Mesendoderm (in vitro differentiated cells): ENCODE data around the gene SLC43A3.

Experiments used
- DNase-seq: peaks from one replicate; pipeline ENCODE4 v3.0.0; 2013
- H2AK5ac ChIP-seq: 2 replicates; pipeline ENCODE4 v1.6.1; 2013; ENCODE audit warnings: low read length, inconsistent platforms
- H2BK120ac ChIP-seq: 2 replicates; pipeline ENCODE4 v1.6.1; 2013; ENCODE audit warnings: low read depth, mild to moderate bottlenecking, low read length, moderate library complexity, mixed read lengths
- H2BK15ac ChIP-seq: replicated peaks from 2 replicates; pipeline ENCODE4 v1.6.1; 2013; ENCODE audit warnings: low read depth, mild to moderate bottlenecking, moderate library complexity
- H2BK5ac ChIP-seq: 2 replicates; pipeline ENCODE4 v1.6.1; 2013; ENCODE audit warnings: low read length, inconsistent platforms
- H3K18ac ChIP-seq: 2 replicates; pipeline ENCODE4 v1.6.1; 2013; ENCODE audit warnings: mild to moderate bottlenecking, low read length, mixed read lengths
- H3K23ac ChIP-seq: one replicate; pipeline ENCODE4 v1.6.1; 2013; ENCODE audit warnings: low read length
- H3K27ac ChIP-seq: 2 replicates; pipeline ENCODE4 v1.5.1; 2013; ENCODE audit warnings: low read depth, mild to moderate bottlenecking, inconsistent platforms, low read length, moderate library complexity
- H3K27me3 ChIP-seq: 2 replicates; pipeline ENCODE4 v1.6.1; 2013; ENCODE audit warnings: low read length, control low read depth, mild to moderate bottlenecking, inconsistent platforms; ENCODE audit not compliant: insufficient read depth, poor library complexity
- H3K36me3 ChIP-seq: 2 replicates; pipeline ENCODE4 v1.6.1; 2013; ENCODE audit warnings: low read length, inconsistent platforms; ENCODE audit not compliant: control insufficient read depth, insufficient read depth
- H3K4ac ChIP-seq: one replicate; pipeline ENCODE4 v1.6.1; 2013; ENCODE audit warnings: low read depth, mild to moderate bottlenecking, low read length, moderate library complexity
- H3K4me1 ChIP-seq: 2 replicates; pipeline ENCODE4 v1.6.1; 2013; ENCODE audit warnings: low read depth, low read length, inconsistent platforms; ENCODE audit not compliant: control insufficient read depth
- H3K4me2 ChIP-seq: 2 replicates; pipeline ENCODE4 v1.6.1; 2013; ENCODE audit warnings: low read length
- H3K4me3 ChIP-seq: 2 replicates; pipeline ENCODE4 v1.5.1; 2013; ENCODE audit warnings: mild to moderate bottlenecking, low read length
- H3K56ac ChIP-seq: one replicate; pipeline ENCODE4 v1.6.1; 2013; ENCODE audit warnings: low read length
- H3K79me1 ChIP-seq: 2 replicates; pipeline ENCODE4 v1.6.1; 2013; ENCODE audit warnings: low read length, inconsistent platforms
- H3K79me2 ChIP-seq: 2 replicates; pipeline ENCODE4 v1.6.1; 2013; ENCODE audit warnings: mild to moderate bottlenecking, low read length; ENCODE audit not compliant: control insufficient read depth, insufficient read depth
- H3K9ac ChIP-seq: 2 replicates; pipeline ENCODE4 v1.6.1; 2013; ENCODE audit warnings: low read length, inconsistent platforms
- H4K5ac ChIP-seq: one replicate; pipeline ENCODE4 v1.6.1; 2013; ENCODE audit warnings: low read length
- H4K8ac ChIP-seq: one replicate; pipeline ENCODE4 v1.6.1; 2013; ENCODE audit warnings: low read depth, mild to moderate bottlenecking, control low read depth, low read length, moderate library complexity
- WGBS: extraction: QIAGEN DNeasy Blood & Tissue Kit; methylation state at CpG from one replicate; pipeline ENCODE4 v1.1.7; 2013; ENCODE audit warnings: low lambda C conversion rate, missing lambda C conversion rate; ENCODE audit not compliant: insufficient coverage; ENCODE audit errors: extremely low coverage; 5-methylcytosine and 5-hydroxymethylcytosine counted together

SLC43A3 gene

GRCh38 chr11:57474017-57474802 lies 47.3 kb upstream of the SLC43A3 start:
- Histone ChIP-seq H3K4ac (no peak overlapping the region), H3K27me3 (peaks cover 17% of the 10 kb centered on the region), H3K27ac (no peak overlapping the region), H4K8ac (no peak overlapping the region), H3K9ac (no peak overlapping the region), H3K4me1 (peaks cover 6% of the 10 kb centered on the region), H4K5ac (no peak overlapping the region), H3K79me1 (no peaks in the 10 kb centered on the region), H3K4me2 (no peak overlapping the region), H3K36me3 (no peaks in the 10 kb centered on the region), H3K56ac (no peak overlapping the region), H2AK5ac (no peak overlapping the region), H2BK120ac (no peak overlapping the region), H3K79me2 (no peaks in the 10 kb centered on the region), H3K4me3 (no peak overlapping the region), H2BK5ac (no peak overlapping the region), H2BK15ac (no peak overlapping the region), H3K23ac (no peak overlapping the region), H3K18ac (no peak overlapping the region)
- no peak for DNase-seq
- no CpG with 5 or more reads among the region's 9 CpGs for WGBS

GRCh38 chr11:57473285-57473841 lies 46.4 kb upstream of the SLC43A3 start:
- Histone ChIP-seq H2BK120ac (no peak overlapping the region), H3K36me3 (no peaks in the 10 kb centered on the region), H3K23ac (no peak overlapping the region), H3K79me1 (no peaks in the 10 kb centered on the region), H2AK5ac (no peak overlapping the region), H3K4me2 (no peak overlapping the region), H3K4ac (no peak overlapping the region), H3K4me1 (peaks cover 6% of the 10 kb centered on the region), H4K5ac (no peak overlapping the region), H3K27me3 (peaks cover 17% of the 10 kb centered on the region), H3K56ac (peak overlapping the region; percentile 30), H3K18ac (no peak overlapping the region), H2BK5ac (no peak overlapping the region), H2BK15ac (no peak overlapping the region), H3K9ac (no peak overlapping the region), H3K27ac (no peak overlapping the region), H3K79me2 (no peaks in the 10 kb centered on the region), H4K8ac (no peak overlapping the region), H3K4me3 (no peak overlapping the region)
- DNase-seq = no peak
- WGBS = no CpG with 5 or more reads among the region's 6 CpGs

GRCh38 chr11:57471496-57471895 lies 44.6 kb upstream of the SLC43A3 start:
- Histone ChIP-seq H3K18ac (no peak overlapping the region), H3K4me3 (no peak overlapping the region), H2AK5ac (no peak overlapping the region), H3K79me2 (no peaks in the 10 kb centered on the region), H4K5ac (no peak overlapping the region), H3K56ac (no peak overlapping the region), H2BK5ac (no peak overlapping the region), H2BK15ac (no peak overlapping the region), H3K4me2 (no peak overlapping the region), H3K36me3 (no peaks in the 10 kb centered on the region), H3K23ac (no peak overlapping the region), H3K27ac (no peak overlapping the region), H2BK120ac (no peak overlapping the region), H4K8ac (no peak overlapping the region), H3K4ac (no peak overlapping the region), H3K4me1 (peaks cover 6% of the 10 kb centered on the region), H3K27me3 (peaks cover 15% of the 10 kb centered on the region), H3K9ac (no peak overlapping the region), H3K79me1 (no peaks in the 10 kb centered on the region)
- DNase-seq = no peak
- no CpG with 5 or more reads among the region's 3 CpGs for WGBS

DNA sequence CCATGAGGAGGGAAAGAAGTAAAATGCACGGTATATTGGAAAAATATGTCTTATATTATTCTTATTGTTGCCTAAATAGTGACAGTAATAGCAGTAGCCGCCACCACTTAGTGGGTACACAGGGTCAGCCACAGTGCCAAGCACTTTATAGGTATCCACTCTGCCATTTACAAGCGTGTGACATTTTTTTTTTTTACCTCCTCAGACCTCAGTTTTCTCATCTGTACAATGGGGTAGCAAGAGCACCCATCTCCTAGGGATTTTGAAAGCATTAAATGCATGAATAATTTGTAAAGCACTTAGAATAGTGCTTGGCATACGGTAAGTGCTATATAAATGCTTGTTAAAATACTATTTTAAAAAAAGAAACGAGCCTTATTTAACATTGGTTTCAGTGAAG lies 42.3 kb upstream of the SLC43A3 start:
- Histone ChIP-seq H3K56ac (no peak overlapping the region), H2BK5ac (no peak overlapping the region), H3K4ac (no peak overlapping the region), H3K27me3 (no peaks in the 10 kb centered on the region), H3K79me2 (no peaks in the 10 kb centered on the region), H4K5ac (no peak overlapping the region), H3K36me3 (no peaks in the 10 kb centered on the region), H3K9ac (no peak overlapping the region), H3K23ac (no peak overlapping the region), H2BK120ac (no peak overlapping the region), H3K4me2 (no peak overlapping the region), H2BK15ac (no peak overlapping the region), H3K79me1 (no peaks in the 10 kb centered on the region), H3K4me1 (peaks cover 4% of the 10 kb centered on the region), H3K18ac (no peak overlapping the region), H3K4me3 (no peak overlapping the region), H4K8ac (no peak overlapping the region), H2AK5ac (no peak overlapping the region), H3K27ac (no peak overlapping the region)
- no CpG with 5 or more reads among the region's 5 CpGs for WGBS
- DNase-seq = no peak

GRCh38 chr11:57468276-57468675 lies 41.4 kb upstream of the SLC43A3 start:
- no peak overlapping the region for H2BK120ac ChIP-seq
- H3K27me3 ChIP-seq = no peaks in the 10 kb centered on the region
- no peak overlapping the region for H2BK5ac ChIP-seq
- WGBS = no CpG with 5 or more reads among the region's 4 CpGs
- no peak overlapping the region for H3K23ac ChIP-seq
- no peak overlapping the region for H3K9ac ChIP-seq
- H3K4ac ChIP-seq = no peak overlapping the region
- H3K56ac ChIP-seq = no peak overlapping the region
- H3K4me1 ChIP-seq = peaks cover 3% of the 10 kb centered on the region
- no peak for DNase-seq
- no peak overlapping the region for H2BK15ac ChIP-seq
- no peak overlapping the region for H3K4me3 ChIP-seq
- H4K8ac ChIP-seq = no peak overlapping the region
- no peak overlapping the region for H3K4me2 ChIP-seq
- no peak overlapping the region for H4K5ac ChIP-seq
- no peaks in the 10 kb centered on the region for H3K79me2 ChIP-seq
- H3K79me1 ChIP-seq = no peaks in the 10 kb centered on the region
- no peak overlapping the region for H2AK5ac ChIP-seq
- H3K36me3 ChIP-seq = no peaks in the 10 kb centered on the region
- no peak overlapping the region for H3K27ac ChIP-seq
- H3K18ac ChIP-seq = no peak overlapping the region
